AG04450 (cell line): ENCODE data around the gene HPSE. TPM values are rescaled to one million over a fixed set of nuclear protein-coding genes. Genes with fewer than 3 reads are reported as not detected.
"Not testable (repeated sequence)": the region's sequence is repeated elsewhere in the genome, so short reads cannot be mapped to it uniquely, and the experiment has no call there.

Experiments used
- CTCF ChIA-PET: fragments of 300-600, 350-600 bp; formaldehyde crosslinking; extraction: SDS; loops from one replicate; lab custom pipeline; 2022; ENCODE audit warnings: antibody characterized with exemption, inconsistent platforms; lab: Charles Lee
- POLR2A ChIA-PET: fragments of 350-600 bp; formaldehyde crosslinking; extraction: SDS; loops from one replicate; lab custom pipeline; 2021; ENCODE audit warnings: antibody characterized with exemption, inconsistent platforms; lab: Yijun Ruan, JAX
- DNase-seq: peaks from one replicate; pipeline ENCODE4 v3.0.0-alpha.2; 2011; ENCODE audit warnings: low read depth, low spot score
- H3K27ac ChIP-seq: one replicate; pipeline ENCODE4 v1.5.1; 2012; ENCODE audit warnings: low read depth, low read length, control low read depth
- H3K27me3 ChIP-seq: one replicate; pipeline ENCODE4 v1.6.0; 2012; ENCODE audit warnings: low read length; ENCODE audit not compliant: control insufficient read depth, insufficient read depth
- H3K4me3 ChIP-seq: 2 replicates; pipeline ENCODE4 v1.5.1; 2011; ENCODE audit warnings: mild to moderate bottlenecking, low read depth, low read length, control low read depth
- H3K9me3 ChIP-seq: 2 replicates; pipeline ENCODE4 v1.5.1; 2012; ENCODE audit warnings: low read length; ENCODE audit not compliant: control insufficient read depth, insufficient read depth
- CTCF ChIP-seq: IDR thresholded peaks from 2 replicates; pipeline ENCODE4 v1.5.1; 2011; ENCODE audit warnings: low read depth, low read length, control low read depth, inconsistent platforms
- polyA plus RNA-seq: library from polyadenylated mRNA; depleted of rRNA; stranded (reverse); fragments of >200 nt; gene quantifications from 2 replicates; pipeline ENCODE4 v1.2.3, GENCODE V29; 2011

The HPSE gene
- polyA plus RNA-seq, 1 experiment = 0.37 TPM

GRCh38 chr4:83326546-83326945, 8.1 kb downstream of the HPSE start:
- H3K27ac ChIP-seq = no peak overlapping the region
- no peak for DNase-seq
- H3K9me3 ChIP-seq = no peaks in the 10 kb centered on the region
- no peak overlapping the region for H3K4me3 ChIP-seq
- CTCF ChIA-PET = interaction anchor here (0.6 kb wide), 1 partner anchor 47 kb away, joined by 5 read pairs; no protein-coding TSS in a partner anchor
- POLR2A ChIA-PET = interaction anchor here (0.5 kb wide), 1 partner anchor 898 kb away, joined by 3 read pairs; no protein-coding TSS in a partner anchor
- H3K27me3 ChIP-seq = peaks cover 19% of the 10 kb centered on the region
- TF ChIP-seq CTCF = no peak

GRCh38 chr4:83325306-83325705, 9.3 kb downstream of the HPSE start:
- CTCF ChIA-PET, H3K27ac ChIP-seq, H3K9me3 ChIP-seq, POLR2A ChIA-PET, H3K4me3 ChIP-seq, DNase-seq: not testable (repeated sequence)
- peaks cover 19% of the 10 kb centered on the region for H3K27me3 ChIP-seq

GRCh38 chr4:83323136-83323535, 11.5 kb downstream of the HPSE start:
- peaks cover 12% of the 10 kb centered on the region for H3K27me3 ChIP-seq
- H3K4me3 ChIP-seq = no peak overlapping the region
- no peak for DNase-seq
- CTCF ChIA-PET = no interaction called here
- no peak overlapping the region for H3K27ac ChIP-seq
- no peaks in the 10 kb centered on the region for H3K9me3 ChIP-seq
- POLR2A ChIA-PET = no interaction called here
- TF ChIP-seq CTCF = no peak

- no peak overlapping the region for H3K27ac ChIP-seq
- CTCF ChIA-PET = interaction anchor here (0.6 to 1.0 kb wide), 3 partner anchors 60 to 892 kb away, joined by 3 to 5 read pairs (median 5); no protein-coding TSS in a partner anchor
- H3K27me3 ChIP-seq = peaks cover 9% of the 10 kb centered on the region
- TF ChIP-seq CTCF = no peak
- no peaks in the 10 kb centered on the region for H3K9me3 ChIP-seq
- no peak for DNase-seq
- POLR2A ChIA-PET = interaction anchor here (0.7 kb wide), 1 partner anchor 68 kb away, joined by 3 read pairs; no protein-coding TSS in a partner anchor
- no peak overlapping the region for H3K4me3 ChIP-seq
Measured at GRCh38 chr4:83320548-83320947, 14.1 kb downstream of the HPSE start.

GRCh38 chr4:83318666-83319065, 16.0 kb downstream of the HPSE start:
- peaks cover 8% of the 10 kb centered on the region for H3K27me3 ChIP-seq
- POLR2A ChIA-PET = no interaction called here
- TF ChIP-seq CTCF = no peak

GRCh38 chr4:83317671-83318070, 17.0 kb downstream of the HPSE start:
- no peak for DNase-seq
- no peak for TF ChIP-seq CTCF
- ChIA-PET CTCF (no interaction called here), POLR2A (no interaction called here)
- no peaks in the 10 kb centered on the region for H3K9me3 ChIP-seq
- peaks cover 3% of the 10 kb centered on the region for H3K27me3 ChIP-seq
- no peak overlapping the region for H3K4me3 ChIP-seq
- no peak overlapping the region for H3K27ac ChIP-seq

More at GRCh38 chr4:83318666-83319065, 16.0 kb downstream of the HPSE start:
- DNase-seq = no peak
- no peaks in the 10 kb centered on the region for H3K9me3 ChIP-seq
- H3K4me3 ChIP-seq = no peak overlapping the region
- CTCF ChIA-PET = no interaction called here
- no peak overlapping the region for H3K27ac ChIP-seq
